Esophagus muscularis mucosa (tissue), 4 donors: ENCODE measurements around the gene SEC14L2. TPM values are rescaled to one million over a fixed set of nuclear protein-coding genes. Genes with fewer than 3 reads are reported as not detected.

Experiments
- DNase-seq: peaks from one replicate; pipeline ENCODE4 v3.0.0-alpha.2; 2017; ENCODE audit errors: extremely low spot score
- H3K27ac ChIP-seq, 4 donors: fragments of 200-600 bp; sonication (generic); replicated peaks in 1 of 4; 1 replicate in 3 of 4; 2 replicates in 1 of 4; pipeline ENCODE4 v1.5.1; 2016 to 2019; ENCODE audit warnings: mild to moderate bottlenecking in 1 of 4
- H3K27me3 ChIP-seq, 4 donors: fragments of 200-600 bp; sonication (generic); one replicate each; pipeline versions ENCODE4 v1.5.1 to v1.6.0; 2016 to 2019
- H3K36me3 ChIP-seq, 4 donors: fragments of 200-600 bp; sonication (generic); one replicate each; pipeline ENCODE4 v1.5.1; 2016 to 2019
- H3K4me1 ChIP-seq, 4 donors: fragments of 200-600 bp; sonication (generic); one replicate each; pipeline ENCODE4 v1.5.1; 2016 to 2019
- H3K4me3 ChIP-seq, 4 donors: fragments of 200-600 bp; sonication (generic); 1 replicate in 2 of 4; 2 replicates in 2 of 4; pipeline ENCODE4 v1.5.1; 2016 to 2019; ENCODE audit warnings: mild to moderate bottlenecking in 4 of 4, moderate library complexity in 1 of 4
- H3K9me3 ChIP-seq, 4 donors: fragments of 200-600 bp; sonication (generic); 1 replicate in 3 of 4; 2 replicates in 1 of 4; pipeline ENCODE4 v1.5.1; 2016 to 2019
- EP300 ChIP-seq: sonication (generic); formaldehyde crosslinking; IDR thresholded peaks from one replicate; pipeline ENCODE4 v1.6.1; 2017; ENCODE audit warnings: antibody characterized with exemption
- POLR2A ChIP-seq: fragments of 450-650 bp; IDR thresholded peaks from one replicate; pipeline ENCODE4 v1.6.1; 2017; ENCODE audit warnings: antibody characterized with exemption, moderate library complexity, mild to moderate bottlenecking, low read depth
- POLR2AphosphoS5 ChIP-seq, 2 donors: sonication (generic); formaldehyde crosslinking; IDR thresholded peaks; one replicate each; pipeline ENCODE4 v1.6.1; 2017; ENCODE audit warnings: antibody characterized with exemption in 2 of 2
- whole genome bisulfite sequencing: methylation state at CpG from one replicate; pipeline ENCODE4 v1.1.5; 2018; 5-methylcytosine and 5-hydroxymethylcytosine counted together
- intact Hi-C: fragments of 100-400 bp; cut with DNase I; formaldehyde crosslinking; loops from one replicate; pipeline ENCODE4 v1.15.1; 2023
- total RNA-seq, 4 donors: library from RNA; depleted of rRNA; stranded (reverse); fragments of >200 nt; gene quantifications; one replicate each; pipeline versions ENCODE4 v1.1.0 to v1.2.1, GENCODE V29; 2016
- TF ChIP-seq, protein P1 (sequence below), 3 experiments: fragments of 200-600 bp in 2 of 3; fragments of 450-650 bp in 1 of 3; sonication (generic) in 2 of 3; IDR thresholded peaks; one replicate each; pipeline ENCODE4 v1.5.1; 2017 to 2019; ENCODE audit warnings: antibody characterized with exemption in 3 of 3, mild to moderate bottlenecking in 2 of 3, moderate library complexity in 1 of 3

SEC14L2 gene
- total RNA-seq, 4 donors from 2014 or later, result 3.3 to 16.7 (median 8.5) TPM

DNA sequence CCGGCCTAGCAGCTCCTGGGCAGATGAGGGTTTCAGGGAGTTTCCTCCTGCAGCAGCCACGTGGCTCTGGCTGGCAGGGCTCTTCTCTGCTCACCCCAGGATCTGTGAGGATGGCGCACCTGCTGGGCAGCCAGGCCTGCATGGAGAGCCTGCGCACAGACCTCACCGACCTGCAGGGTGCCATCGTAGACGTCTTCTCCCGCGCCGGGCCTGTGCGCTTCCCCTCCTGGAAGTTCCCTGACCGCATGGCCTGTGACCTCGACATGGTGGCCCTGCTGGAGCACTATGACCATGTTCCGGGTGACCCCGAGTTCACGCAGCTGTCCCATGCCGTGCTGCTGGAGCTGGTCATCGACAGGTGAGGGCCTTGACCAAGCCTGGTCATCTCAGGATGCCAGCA, 30.9 kb upstream of the SEC14L2 start:
- no peaks in the 10 kb centered on the region for H3K4me1 ChIP-seq
- H3K27ac ChIP-seq, result no peak overlapping the region
- TF ChIP-seq POLR2A (no peak), EP300 (no peak), POLR2AphosphoS5 (IDR thresholded peaks at IDR 0.05) (no peak)
- TF ChIP-seq, protein P1, sequence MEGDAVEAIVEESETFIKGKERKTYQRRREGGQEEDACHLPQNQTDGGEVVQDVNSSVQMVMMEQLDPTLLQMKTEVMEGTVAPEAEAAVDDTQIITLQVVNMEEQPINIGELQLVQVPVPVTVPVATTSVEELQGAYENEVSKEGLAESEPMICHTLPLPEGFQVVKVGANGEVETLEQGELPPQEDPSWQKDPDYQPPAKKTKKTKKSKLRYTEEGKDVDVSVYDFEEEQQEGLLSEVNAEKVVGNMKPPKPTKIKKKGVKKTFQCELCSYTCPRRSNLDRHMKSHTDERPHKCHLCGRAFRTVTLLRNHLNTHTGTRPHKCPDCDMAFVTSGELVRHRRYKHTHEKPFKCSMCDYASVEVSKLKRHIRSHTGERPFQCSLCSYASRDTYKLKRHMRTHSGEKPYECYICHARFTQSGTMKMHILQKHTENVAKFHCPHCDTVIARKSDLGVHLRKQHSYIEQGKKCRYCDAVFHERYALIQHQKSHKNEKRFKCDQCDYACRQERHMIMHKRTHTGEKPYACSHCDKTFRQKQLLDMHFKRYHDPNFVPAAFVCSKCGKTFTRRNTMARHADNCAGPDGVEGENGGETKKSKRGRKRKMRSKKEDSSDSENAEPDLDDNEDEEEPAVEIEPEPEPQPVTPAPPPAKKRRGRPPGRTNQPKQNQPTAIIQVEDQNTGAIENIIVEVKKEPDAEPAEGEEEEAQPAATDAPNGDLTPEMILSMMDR (IDR thresholded peaks at IDR 0.05), result no peak
- 94% methylated on average over 12 of the region's 18 CpGs for WGBS
- peaks cover 0 to 9% (median 2%) of the 10 kb centered on the region in 4 donors for H3K36me3 ChIP-seq
- DNase-seq, result no peak
- intact Hi-C loops, result no loop called here
- H3K27me3 ChIP-seq, result no peaks in the 10 kb centered on the region
- no peaks in the 10 kb centered on the region for H3K9me3 ChIP-seq
- H3K4me3 ChIP-seq, result no peak overlapping the region

DNA sequence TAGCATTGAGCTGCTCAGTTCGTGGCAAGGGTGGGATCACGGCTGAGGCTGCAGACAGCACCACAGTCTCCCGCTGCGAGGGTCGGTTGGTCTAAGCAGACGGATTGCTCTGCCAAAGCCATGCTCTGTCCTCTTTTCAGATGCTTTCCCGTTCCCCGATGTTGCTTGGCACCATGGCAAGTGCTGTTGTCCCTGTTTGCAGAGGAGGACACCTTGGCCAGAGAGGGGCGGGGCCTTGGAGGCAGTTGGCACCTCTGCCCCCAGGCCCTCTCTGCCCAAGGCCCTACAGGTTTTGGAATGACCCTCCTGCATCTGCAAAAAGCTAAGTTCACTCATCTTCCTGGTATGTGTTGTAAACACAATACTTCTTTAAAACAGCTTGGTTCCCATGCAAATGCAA, 28.4 kb upstream of the SEC14L2 start:
- Histone ChIP-seq H3K27me3 (no peaks in the 10 kb centered on the region), H3K4me1 (no peaks in the 10 kb centered on the region), H3K36me3 (peaks cover 0 to 9% (median 2%) of the 10 kb centered on the region in 4 donors), H3K4me3 (no peak overlapping the region), H3K9me3 (no peaks in the 10 kb centered on the region), H3K27ac (no peak overlapping the region)
- WGBS, result 95% methylated on average over 9 of the region's 9 CpGs
- TF ChIP-seq EP300 (no peak), POLR2A (no peak), POLR2AphosphoS5 (IDR thresholded peaks at IDR 0.05) (no peak)
- TF ChIP-seq, protein P1 (IDR thresholded peaks at IDR 0.05), result no peak
- no peak for DNase-seq
- intact Hi-C loops, result no loop called here

DNA sequence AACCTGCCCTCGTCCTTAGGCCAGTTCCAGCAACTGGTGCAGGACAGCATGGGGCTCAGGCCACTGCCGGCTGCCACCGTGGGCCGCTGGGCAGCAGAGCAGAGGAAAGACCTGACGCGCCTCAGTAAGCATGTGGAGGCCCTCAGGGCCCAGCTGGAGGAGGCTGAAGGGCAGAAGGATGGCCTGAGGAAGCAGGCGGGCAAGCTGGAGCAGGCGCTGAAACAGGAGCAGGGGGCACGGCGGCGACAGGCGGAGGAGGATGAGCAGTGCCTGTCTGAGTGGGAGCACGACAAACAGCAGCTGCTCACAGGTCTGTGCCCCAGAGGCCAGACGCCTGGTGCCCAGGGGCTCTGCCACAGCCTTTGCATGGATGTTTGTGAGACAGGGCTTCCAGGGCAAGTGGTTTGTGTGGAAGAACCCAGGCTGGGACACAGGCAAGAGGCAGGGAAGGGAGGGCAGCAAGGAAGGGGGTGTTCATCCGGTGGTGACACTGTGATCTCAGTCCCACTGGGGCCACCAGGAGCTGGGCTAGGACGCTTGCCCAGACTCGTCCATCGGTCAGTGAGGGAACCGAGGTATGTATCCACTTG, 26.1 kb upstream of the SEC14L2 start:
- 91% methylated on average over 12 of the region's 19 CpGs for WGBS
- no peak for TF ChIP-seq POLR2AphosphoS5 (IDR thresholded peaks at IDR 0.05)
- no peak for TF ChIP-seq POLR2A
- TF ChIP-seq, protein P1 (IDR thresholded peaks at IDR 0.05), result no peak
- no peak for TF ChIP-seq EP300
- no peak for DNase-seq
- intact Hi-C loops, result no loop called here
- Histone ChIP-seq H3K36me3 (peaks cover 0 to 6% (median 2%) of the 10 kb centered on the region in 4 donors), H3K27ac (no peak overlapping the region), H3K9me3 (no peaks in the 10 kb centered on the region), H3K27me3 (no peaks in the 10 kb centered on the region), H3K4me1 (no peaks in the 10 kb centered on the region), H3K4me3 (no peak overlapping the region)

DNA sequence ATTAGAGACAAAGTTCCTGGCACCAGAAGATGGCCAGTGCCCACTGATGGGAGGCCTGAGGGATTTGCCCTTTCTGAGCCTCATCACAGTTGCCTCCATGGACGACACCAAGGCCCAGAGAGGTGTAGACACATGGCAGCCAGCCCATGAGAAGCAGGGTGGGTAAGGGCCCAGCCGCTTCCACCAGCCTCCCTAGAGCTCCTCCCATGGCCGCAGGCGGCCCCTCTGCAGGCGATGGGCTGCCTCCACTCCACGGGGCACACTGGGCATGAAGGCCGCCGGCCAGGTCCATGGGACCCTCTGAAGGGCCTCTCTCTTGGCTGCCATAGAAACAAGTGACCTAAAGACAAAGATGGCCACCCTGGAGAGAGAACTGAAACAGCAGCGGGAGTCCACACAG, 25.5 kb upstream of the SEC14L2 start:
- no CpG with 5 or more reads among the region's 9 CpGs for WGBS
- TF ChIP-seq POLR2A, result no peak
- TF ChIP-seq, protein P1 (IDR thresholded peaks at IDR 0.05), result no peak
- no peak for TF ChIP-seq POLR2AphosphoS5 (IDR thresholded peaks at IDR 0.05)
- intact Hi-C loops, result no loop called here
- no peaks in the 10 kb centered on the region for H3K27me3 ChIP-seq
- no peak for DNase-seq
- no peaks in the 10 kb centered on the region for H3K9me3 ChIP-seq
- peaks cover 0 to 4% (median under 1%) of the 10 kb centered on the region in 4 donors for H3K36me3 ChIP-seq
- H3K4me3 ChIP-seq, result no peak overlapping the region
- H3K4me1 ChIP-seq, result no peaks in the 10 kb centered on the region
- no peak overlapping the region for H3K27ac ChIP-seq

DNA sequence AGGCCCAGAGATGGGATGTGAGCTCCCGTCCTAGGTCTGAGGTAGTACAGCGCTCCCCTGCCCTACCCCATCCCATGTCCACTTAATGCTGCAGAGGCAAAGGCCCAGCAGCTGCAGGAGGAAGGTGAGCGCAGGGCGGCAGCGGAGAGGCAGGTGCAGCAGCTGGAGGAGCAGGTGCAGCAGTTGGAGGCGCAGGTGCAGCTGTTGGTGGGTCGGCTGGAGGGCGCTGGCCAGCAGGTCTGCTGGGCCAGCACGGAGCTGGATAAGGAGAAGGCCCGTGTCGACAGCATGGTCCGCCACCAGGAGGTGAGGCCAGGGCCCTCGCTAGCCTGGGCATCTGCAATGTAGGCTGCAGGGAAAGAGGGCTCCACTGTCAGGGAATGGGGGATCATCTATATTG, 24.8 kb upstream of the SEC14L2 start:
- H3K27ac ChIP-seq, result no peak overlapping the region
- H3K27me3 ChIP-seq, result no peaks in the 10 kb centered on the region
- peaks cover 0 to 8% (median 4%) of the 10 kb centered on the region in 4 donors for H3K36me3 ChIP-seq
- no peak for DNase-seq
- TF ChIP-seq, protein P1 (IDR thresholded peaks at IDR 0.05), result no peak
- TF ChIP-seq POLR2AphosphoS5 (IDR thresholded peaks at IDR 0.05), result no peak
- no peak for TF ChIP-seq POLR2A
- no peak for TF ChIP-seq EP300
- 87% methylated on average over 13 of the region's 13 CpGs for WGBS
- no peak overlapping the region for H3K4me3 ChIP-seq
- no peaks in the 10 kb centered on the region for H3K4me1 ChIP-seq
- intact Hi-C loops, result no loop called here
- no peaks in the 10 kb centered on the region for H3K9me3 ChIP-seq
